GM12878 (cell line): Measurements from ENCODE around the gene SERINC5.

Experiments
- BACH1 ChIP-seq: fragments of 450-650 bp; IDR thresholded peaks from 2 replicates; pipeline ENCODE4 v1.6.1; 2017; ENCODE audit warnings: mild to moderate bottlenecking, borderline replicate concordance
- EZH2 ChIP-seq: IDR thresholded peaks from 2 replicates; pipeline ENCODE4 v1.6.1; 2012; ENCODE audit warnings: low read depth, mild to moderate bottlenecking, control low read depth, inconsistent platforms, low read length, borderline replicate concordance; ENCODE audit not compliant: control insufficient read depth
- GABPA ChIP-seq: IDR thresholded peaks from 2 replicates; pipeline ENCODE4 v1.6.1; 2014; ENCODE audit warnings: antibody characterized with exemption, low read depth, mild to moderate bottlenecking, inconsistent platforms
- JUND ChIP-seq: IDR thresholded peaks from 2 replicates; pipeline ENCODE4 v1.6.1; 2012; ENCODE audit warnings: low read depth, mild to moderate bottlenecking, low read length, improper control_type of control experiment, moderate library complexity
- POLR2AphosphoS5 ChIP-seq: IDR thresholded peaks from 2 replicates; pipeline ENCODE4 v1.6.1; 2011; ENCODE audit warnings: mild to moderate bottlenecking, low read length, inconsistent platforms

DNA sequence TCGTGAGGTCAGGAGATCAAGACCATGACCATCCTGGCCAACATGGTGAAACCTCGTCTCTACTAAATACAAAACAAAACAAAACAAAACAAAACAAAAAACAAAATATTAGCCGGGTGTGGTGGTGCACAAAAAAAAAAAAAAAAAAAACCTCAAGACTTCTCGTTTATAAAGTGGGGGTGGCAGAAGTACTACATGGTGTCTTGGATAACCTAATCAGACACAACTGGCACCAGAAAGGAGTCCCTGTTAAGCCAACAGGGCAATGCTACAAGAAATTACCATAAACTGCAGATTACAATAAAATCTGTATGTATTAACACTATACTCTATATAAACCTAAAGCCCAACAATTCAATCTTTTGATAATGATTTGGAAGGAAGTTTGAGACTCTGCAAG, 50.0 kb downstream of the SERINC5 start:
- no peak for TF ChIP-seq GABPA
- TF ChIP-seq POLR2AphosphoS5, result no peak
- no peak for TF ChIP-seq JUND
- no peak for TF ChIP-seq BACH1
- no peak for TF ChIP-seq EZH2
